Effector memory CD8-positive, alpha-beta T cell (primary cell): ENCODE results near the gene CRTC3.

Experiments used
- ATAC-seq: fragments of 150-1000 bp; cut with Tn5 transposase; replicated peaks from 2 replicates; pipeline ENCODE4 v1.10.0; 2021; ENCODE audit warnings: mild to moderate bottlenecking, moderate library complexity
- DNase-seq, 3 experiments: peaks; one replicate each; pipeline ENCODE4 v3.0.0; 2021
- H3K27ac Mint-ChIP-seq, 2 donors: one replicate each; pipeline ENCODE4 v1.8.0; 2022; ENCODE audit warnings: mild to moderate bottlenecking in 2 of 2, mixed read lengths in 2 of 2, moderate library complexity in 2 of 2
- H3K27me3 Mint-ChIP-seq, 2 donors: one replicate each; pipeline ENCODE4 v1.8.0; 2022; ENCODE audit warnings: mixed read lengths in 2 of 2
- H3K36me3 Mint-ChIP-seq: one replicate; pipeline ENCODE4 v1.8.0; 2022; ENCODE audit warnings: mild to moderate bottlenecking, moderate library complexity, mixed read lengths; ENCODE audit not compliant: insufficient read depth
- H3K4me1 Mint-ChIP-seq, 2 donors: one replicate each; pipeline ENCODE4 v1.8.0; 2022; ENCODE audit warnings: low read depth in 2 of 2, mixed read lengths in 2 of 2
- H3K4me3 Mint-ChIP-seq, 2 donors: one replicate each; pipeline ENCODE4 v1.8.0; 2022; ENCODE audit warnings: mild to moderate bottlenecking in 2 of 2, mixed read lengths in 2 of 2, moderate library complexity in 2 of 2
- H3K9me3 Mint-ChIP-seq, 2 donors: one replicate each; pipeline ENCODE4 v1.8.0; 2022; ENCODE audit warnings: mixed read lengths in 2 of 2
- total RNA-seq, 9 experiments: gene quantifications; one replicate each; lab custom pipeline; 2026; lab: John Stamatoyannopoulos, UW

CRTC3 gene
- total RNA-seq: 42.8 to 88.2 (median 65.6) reads per million in 9 experiments

- peaks cover 21 to 40% of the 10 kb centered on the region in 2 donors for H3K4me1 Mint-ChIP-seq
Measured at GRCh38 chr15:90529371-90530249, at the start of gene CRTC3. Gene CRTC3, plus strand, starts transcription at chr15:90529923. Its CDS starts 149 bp downstream, at chr15:90530072.

GRCh38 chr15:90481023-90481422 is 48.7 kb upstream of the CRTC3 start:
- Mint-ChIP-seq H3K36me3 (peaks cover 74% of the 10 kb centered on the region), H3K4me1 (peaks cover 16 to 38% of the 10 kb centered on the region in 2 donors), H3K27me3 (no peaks in the 10 kb centered on the region), H3K27ac (peak overlapping the region; percentile 27 to 45), H3K4me3 (peak overlapping the region; percentile 22 to 60), H3K9me3 (no peaks in the 10 kb centered on the region)
- DNase-seq: peak in 2 of 3 experiments; percentile 16 to 21
- ATAC-seq: peak; percentile 89

More at GRCh38 chr15:90529371-90530249, at the start of gene CRTC3:
- ATAC-seq (peak; percentile 79), DNase-seq (peak; percentile 44 to 57 (median 51))
- H3K4me3 Mint-ChIP-seq: peak within 1 kb of the TSS; percentile 88 to 94
- peak within 1 kb of the TSS; percentile 84 to 88 for H3K27ac Mint-ChIP-seq
- no peaks in the 10 kb centered on the region for H3K27me3 Mint-ChIP-seq
- H3K36me3 Mint-ChIP-seq: peaks cover 17% of the 10 kb centered on the region
- H3K9me3 Mint-ChIP-seq: no peaks in the 10 kb centered on the region

GRCh38 chr15:90482124-90483011 is 47.4 kb upstream of the CRTC3 start:
- Mint-ChIP-seq H3K9me3 (no peaks in the 10 kb centered on the region), H3K4me1 (peaks cover 16 to 34% of the 10 kb centered on the region in 2 donors), H3K4me3 (no peak overlapping the region), H3K27me3 (no peaks in the 10 kb centered on the region), H3K27ac (no peak overlapping the region), H3K36me3 (peaks cover 76% of the 10 kb centered on the region)
- DNase-seq (peak; percentile 25 to 46 (median 26)), ATAC-seq (peak; percentile 42)

GRCh38 chr15:90483012-90483307 is 46.8 kb upstream of the CRTC3 start:
- H3K9me3 Mint-ChIP-seq: no peaks in the 10 kb centered on the region
- H3K27ac Mint-ChIP-seq: no peak overlapping the region
- peaks cover 76% of the 10 kb centered on the region for H3K36me3 Mint-ChIP-seq
- H3K27me3 Mint-ChIP-seq: no peaks in the 10 kb centered on the region
- ATAC-seq: no peak
- no peak overlapping the region for H3K4me3 Mint-ChIP-seq
- H3K4me1 Mint-ChIP-seq: peaks cover 16 to 34% of the 10 kb centered on the region in 2 donors
- no peak for DNase-seq

GRCh38 chr15:90483637-90484036 is 46.1 kb upstream of the CRTC3 start:
- Mint-ChIP-seq H3K4me3 (no peak overlapping the region), H3K27ac (no peak overlapping the region), H3K9me3 (no peaks in the 10 kb centered on the region), H3K36me3 (peaks cover 77% of the 10 kb centered on the region), H3K27me3 (no peaks in the 10 kb centered on the region), H3K4me1 (peaks cover 17 to 30% of the 10 kb centered on the region in 2 donors)
- ATAC-seq: no peak
- no peak for DNase-seq

GRCh38 chr15:90487186-90487585 is 42.5 kb upstream of the CRTC3 start:
- no peak for ATAC-seq
- no peak overlapping the region for H3K27ac Mint-ChIP-seq
- peaks cover 86% of the 10 kb centered on the region for H3K36me3 Mint-ChIP-seq
- H3K9me3 Mint-ChIP-seq: no peaks in the 10 kb centered on the region
- no peaks in the 10 kb centered on the region for H3K27me3 Mint-ChIP-seq
- no peak overlapping the region for H3K4me3 Mint-ChIP-seq
- no peak for DNase-seq
- peaks cover 3 to 6% of the 10 kb centered on the region in 2 donors for H3K4me1 Mint-ChIP-seq

- Mint-ChIP-seq H3K4me3 (no peak overlapping the region), H3K36me3 (peaks cover 91% of the 10 kb centered on the region), H3K27ac (peak overlapping the region in 1 of 2 donors; percentile 36), H3K27me3 (no peaks in the 10 kb centered on the region), H3K4me1 (peaks cover 0 to 7% of the 10 kb centered on the region in 2 donors), H3K9me3 (no peaks in the 10 kb centered on the region)
- no peak for DNase-seq
- ATAC-seq: no peak
Measured at GRCh38 chr15:90489514-90489913, 40.2 kb upstream of the CRTC3 start.

- Mint-ChIP-seq H3K4me1 (peaks cover 0 to 7% of the 10 kb centered on the region in 2 donors), H3K27ac (no peak overlapping the region), H3K36me3 (peaks cover 90% of the 10 kb centered on the region), H3K9me3 (no peaks in the 10 kb centered on the region), H3K4me3 (no peak overlapping the region), H3K27me3 (no peaks in the 10 kb centered on the region)
- DNase-seq (no peak), ATAC-seq (no peak)
Measured at GRCh38 chr15:90489944-90490343, 39.8 kb upstream of the CRTC3 start.

- H3K27ac Mint-ChIP-seq: peak overlapping the region; percentile 78 to 84
Measured at GRCh38 chr15:90493647-90494046, 36.1 kb upstream of the CRTC3 start.

GRCh38 chr15:90495067-90495466 is 34.7 kb upstream of the CRTC3 start:
- DNase-seq (no peak), ATAC-seq (no peak)
- Mint-ChIP-seq H3K27me3 (no peaks in the 10 kb centered on the region), H3K36me3 (peaks cover 96% of the 10 kb centered on the region), H3K9me3 (no peaks in the 10 kb centered on the region), H3K27ac (no peak overlapping the region), H3K4me3 (no peak overlapping the region), H3K4me1 (peaks cover 0 to 4% of the 10 kb centered on the region in 2 donors)

More at GRCh38 chr15:90493647-90494046, 36.1 kb upstream of the CRTC3 start:
- Mint-ChIP-seq H3K4me1 (peaks cover 0 to 4% of the 10 kb centered on the region in 2 donors), H3K9me3 (no peaks in the 10 kb centered on the region), H3K4me3 (no peak overlapping the region), H3K27me3 (no peaks in the 10 kb centered on the region), H3K36me3 (peaks cover 90% of the 10 kb centered on the region)
- no peak for ATAC-seq
- DNase-seq: no peak

GRCh38 chr15:90496791-90497190 is 32.9 kb upstream of the CRTC3 start:
- no peaks in the 10 kb centered on the region for H3K27me3 Mint-ChIP-seq
- DNase-seq (no peak), ATAC-seq (no peak)
- H3K36me3 Mint-ChIP-seq: peaks cover 99% of the 10 kb centered on the region
- H3K9me3 Mint-ChIP-seq: no peaks in the 10 kb centered on the region
- no peak overlapping the region for H3K4me3 Mint-ChIP-seq
- peak overlapping the region in 1 of 2 donors; percentile 68 for H3K27ac Mint-ChIP-seq
- peaks cover 0 to 4% of the 10 kb centered on the region in 2 donors for H3K4me1 Mint-ChIP-seq

- H3K4me3 Mint-ChIP-seq: no peak overlapping the region
- H3K27me3 Mint-ChIP-seq: no peaks in the 10 kb centered on the region
- DNase-seq (no peak), ATAC-seq (no peak)
- peaks cover 3 to 4% of the 10 kb centered on the region in 2 donors for H3K4me1 Mint-ChIP-seq
- H3K36me3 Mint-ChIP-seq: peaks cover 96% of the 10 kb centered on the region
- H3K9me3 Mint-ChIP-seq: no peaks in the 10 kb centered on the region
- peak overlapping the region in 1 of 2 donors; percentile 68 for H3K27ac Mint-ChIP-seq
Measured at GRCh38 chr15:90497376-90497775, 32.3 kb upstream of the CRTC3 start.

- no peak for DNase-seq
- Mint-ChIP-seq H3K36me3 (peaks cover 91% of the 10 kb centered on the region), H3K9me3 (no peaks in the 10 kb centered on the region), H3K27ac (no peak overlapping the region), H3K4me1 (peaks cover 3 to 4% of the 10 kb centered on the region in 2 donors), H3K27me3 (no peaks in the 10 kb centered on the region), H3K4me3 (no peak overlapping the region)
- ATAC-seq: no peak
Measured at GRCh38 chr15:90497912-90498311, 31.8 kb upstream of the CRTC3 start.
